PC-9 (cell line): Measurements from ENCODE around the gene PTPN18.

Experiments
- EZH2 ChIP-seq: fragments of 200-600 bp; sonication (generic); IDR thresholded peaks from 2 replicates; pipeline ENCODE4 v1.8.0; 2017; ENCODE audit warnings: antibody characterized with exemption, low read depth
- TF ChIP-seq, protein P1 (sequence below): fragments of 200-600 bp; sonication (generic); conservative IDR thresholded peaks from 2 replicates; pipeline ENCODE4 v1.6.1; 2017; ENCODE audit warnings: mixed run types, antibody characterized with exemption, mild to moderate bottlenecking, moderate library complexity

GRCh38 chr2:130349174-130349573 is 6.7 kb upstream of the PTPN18 start:
- TF ChIP-seq, protein P1, sequence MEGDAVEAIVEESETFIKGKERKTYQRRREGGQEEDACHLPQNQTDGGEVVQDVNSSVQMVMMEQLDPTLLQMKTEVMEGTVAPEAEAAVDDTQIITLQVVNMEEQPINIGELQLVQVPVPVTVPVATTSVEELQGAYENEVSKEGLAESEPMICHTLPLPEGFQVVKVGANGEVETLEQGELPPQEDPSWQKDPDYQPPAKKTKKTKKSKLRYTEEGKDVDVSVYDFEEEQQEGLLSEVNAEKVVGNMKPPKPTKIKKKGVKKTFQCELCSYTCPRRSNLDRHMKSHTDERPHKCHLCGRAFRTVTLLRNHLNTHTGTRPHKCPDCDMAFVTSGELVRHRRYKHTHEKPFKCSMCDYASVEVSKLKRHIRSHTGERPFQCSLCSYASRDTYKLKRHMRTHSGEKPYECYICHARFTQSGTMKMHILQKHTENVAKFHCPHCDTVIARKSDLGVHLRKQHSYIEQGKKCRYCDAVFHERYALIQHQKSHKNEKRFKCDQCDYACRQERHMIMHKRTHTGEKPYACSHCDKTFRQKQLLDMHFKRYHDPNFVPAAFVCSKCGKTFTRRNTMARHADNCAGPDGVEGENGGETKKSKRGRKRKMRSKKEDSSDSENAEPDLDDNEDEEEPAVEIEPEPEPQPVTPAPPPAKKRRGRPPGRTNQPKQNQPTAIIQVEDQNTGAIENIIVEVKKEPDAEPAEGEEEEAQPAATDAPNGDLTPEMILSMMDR = no peak
- TF ChIP-seq EZH2 = no peak
